Bronchial epithelial cell (primary cell): ENCODE results near the gene SERTAD2. TPM values are rescaled to one million over a fixed set of nuclear protein-coding genes. Genes with fewer than 3 reads are reported as not detected.
A peak's percentile ranks its signal among the peaks of the same experiment; 100 is the strongest.

Experiments
- DNase-seq: peaks from one replicate; pipeline ENCODE4 v3.0.0-alpha.2; 2010; ENCODE audit warnings: low read depth
- FAIRE-seq: peaks from 2 replicates; lab custom pipeline; 2011; peaks lifted over from hg19 to GRCh38; lab: Jason Lieb, UNC
- H3K27me3 ChIP-seq: 2 replicates; pipeline ENCODE4 v1.5.1; 2011; ENCODE audit warnings: low read length; ENCODE audit not compliant: control insufficient read depth, insufficient read depth
- H3K36me3 ChIP-seq: 2 replicates; pipeline ENCODE4 v1.5.1; 2011; ENCODE audit warnings: low read length; ENCODE audit not compliant: control insufficient read depth, insufficient read depth
- H3K4me3 ChIP-seq: 2 replicates; pipeline ENCODE4 v1.5.1; 2011; ENCODE audit warnings: mild to moderate bottlenecking, low read depth, low read length, control low read depth
- total RNA-seq: library from RNA; depleted of rRNA; stranded (reverse); fragments of >200 nt; gene quantifications from 2 replicates; pipeline ENCODE4 v1.2.1, GENCODE V29; 2014
- TF ChIP-seq, protein P1 (sequence below): IDR thresholded peaks from 2 replicates; pipeline ENCODE4 v1.5.1; 2011; ENCODE audit warnings: mild to moderate bottlenecking, moderate library complexity, low read length, control low read depth, inconsistent platforms; ENCODE audit not compliant: insufficient read depth, severe bottlenecking

SERTAD2 gene
- total RNA-seq, 1 donor from 2014 or later = 4.2 TPM

DNA sequence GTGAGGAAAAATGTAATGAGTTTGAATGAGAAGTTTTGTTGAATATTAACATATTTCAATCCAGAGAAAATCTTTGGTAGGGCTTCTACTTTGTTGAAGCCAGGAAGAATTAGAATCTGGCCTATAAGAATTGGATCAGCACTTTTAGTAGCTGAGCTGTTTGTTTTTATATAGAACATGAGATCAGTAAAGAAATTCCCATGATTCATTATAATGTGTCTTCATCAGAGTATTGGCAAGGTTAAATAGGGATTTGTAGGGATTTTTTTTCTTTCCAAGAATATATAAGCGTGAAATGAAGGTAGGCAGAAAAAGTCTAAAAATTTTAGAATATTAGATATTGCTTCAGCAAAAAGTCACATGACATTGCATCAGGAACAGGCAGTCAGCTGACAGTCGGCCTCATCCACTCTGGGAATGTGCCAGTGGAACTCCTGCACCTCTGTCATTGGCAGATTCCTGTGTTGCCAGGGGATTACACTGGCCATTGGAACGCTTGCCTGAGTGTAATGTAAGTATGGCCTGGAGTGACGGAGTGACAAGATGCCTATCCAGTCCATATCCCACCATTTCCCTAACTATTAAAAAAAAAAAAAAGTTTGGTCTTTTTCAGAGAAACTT lies 60.6 kb downstream of the SERTAD2 start:
- Histone ChIP-seq H3K4me3 (no peak overlapping the region), H3K27me3 (no peaks in the 10 kb centered on the region), H3K36me3 (peaks cover 2% of the 10 kb centered on the region)
- TF ChIP-seq, protein P1, sequence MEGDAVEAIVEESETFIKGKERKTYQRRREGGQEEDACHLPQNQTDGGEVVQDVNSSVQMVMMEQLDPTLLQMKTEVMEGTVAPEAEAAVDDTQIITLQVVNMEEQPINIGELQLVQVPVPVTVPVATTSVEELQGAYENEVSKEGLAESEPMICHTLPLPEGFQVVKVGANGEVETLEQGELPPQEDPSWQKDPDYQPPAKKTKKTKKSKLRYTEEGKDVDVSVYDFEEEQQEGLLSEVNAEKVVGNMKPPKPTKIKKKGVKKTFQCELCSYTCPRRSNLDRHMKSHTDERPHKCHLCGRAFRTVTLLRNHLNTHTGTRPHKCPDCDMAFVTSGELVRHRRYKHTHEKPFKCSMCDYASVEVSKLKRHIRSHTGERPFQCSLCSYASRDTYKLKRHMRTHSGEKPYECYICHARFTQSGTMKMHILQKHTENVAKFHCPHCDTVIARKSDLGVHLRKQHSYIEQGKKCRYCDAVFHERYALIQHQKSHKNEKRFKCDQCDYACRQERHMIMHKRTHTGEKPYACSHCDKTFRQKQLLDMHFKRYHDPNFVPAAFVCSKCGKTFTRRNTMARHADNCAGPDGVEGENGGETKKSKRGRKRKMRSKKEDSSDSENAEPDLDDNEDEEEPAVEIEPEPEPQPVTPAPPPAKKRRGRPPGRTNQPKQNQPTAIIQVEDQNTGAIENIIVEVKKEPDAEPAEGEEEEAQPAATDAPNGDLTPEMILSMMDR = no peak
- FAIRE-seq (no peak), DNase-seq (no peak)

DNA sequence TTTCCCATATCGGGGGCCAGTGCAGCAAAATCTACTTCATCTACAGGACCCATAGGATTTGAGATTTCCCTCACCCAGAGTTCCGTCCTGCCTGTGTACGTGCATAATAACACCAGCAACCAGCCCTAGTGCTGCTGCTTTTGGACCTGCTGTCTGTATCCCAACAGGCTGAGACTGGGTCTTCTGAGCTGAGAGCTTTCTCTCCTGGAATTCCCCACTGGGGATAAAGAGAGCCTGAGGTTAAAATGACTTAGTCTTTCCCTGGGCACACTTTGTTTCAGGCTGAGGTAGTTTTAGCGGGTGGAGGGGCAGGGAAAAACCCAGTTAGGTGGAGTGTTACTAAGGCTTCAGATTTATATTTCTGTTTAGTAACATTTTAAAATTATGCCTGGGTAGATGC lies 62.5 kb downstream of the SERTAD2 start:
- TF ChIP-seq, protein P1 = no peak
- FAIRE-seq = no peak
- DNase-seq = no peak
- Histone ChIP-seq H3K36me3 (peaks cover 2% of the 10 kb centered on the region), H3K4me3 (no peak overlapping the region), H3K27me3 (no peaks in the 10 kb centered on the region)

DNA sequence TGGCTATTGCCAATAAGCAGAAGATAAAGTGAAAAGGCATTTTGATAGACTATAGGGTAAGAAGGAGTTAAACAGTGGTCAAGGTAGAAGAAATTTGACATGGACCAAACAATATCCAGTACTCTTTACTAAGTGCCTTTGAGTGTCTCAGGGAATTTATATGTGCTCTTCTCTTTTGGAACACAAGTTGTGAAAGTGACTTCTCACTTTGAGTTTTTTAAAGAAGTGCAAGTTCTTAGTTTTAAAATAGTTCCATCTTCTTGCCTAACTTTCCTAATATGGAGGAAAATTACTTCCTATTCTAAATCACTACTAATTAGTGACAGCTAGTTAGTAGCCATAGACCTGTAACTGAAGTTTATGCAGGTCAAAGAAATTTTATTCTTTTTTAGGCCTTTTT lies 66.2 kb downstream of the SERTAD2 start:
- TF ChIP-seq, protein P1 = no peak
- Histone ChIP-seq H3K4me3 (no peak overlapping the region), H3K36me3 (peaks cover 2% of the 10 kb centered on the region), H3K27me3 (no peaks in the 10 kb centered on the region)
- no peak for DNase-seq
- no peak for FAIRE-seq

DNA sequence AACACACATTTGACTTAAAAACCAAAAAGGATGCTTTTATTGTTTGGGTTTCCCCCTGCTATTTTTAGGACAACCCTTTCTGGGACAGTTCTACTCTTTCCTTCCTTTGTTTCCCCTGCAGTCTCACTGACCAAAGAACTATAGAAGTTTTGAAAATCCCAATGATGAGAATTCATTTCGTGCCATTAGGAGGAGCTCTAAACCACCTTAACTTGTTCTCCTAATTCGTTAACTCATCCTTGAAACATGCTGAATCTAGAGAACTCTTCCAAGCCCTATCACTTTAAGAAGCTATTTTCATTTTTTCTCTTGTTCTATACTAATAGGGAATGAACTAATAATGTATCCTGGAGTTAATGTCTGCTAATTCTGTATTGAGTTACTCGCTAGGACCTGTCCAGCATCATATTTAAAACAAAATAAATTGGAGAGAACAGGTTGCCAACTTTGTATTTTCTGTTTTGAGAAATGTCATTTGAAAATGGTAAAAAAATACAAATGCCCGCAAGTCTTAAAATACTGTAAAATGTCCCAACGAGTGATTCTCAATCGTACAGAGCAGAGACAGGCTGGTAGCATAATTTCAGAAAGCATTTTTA lies 66.7 kb downstream of the SERTAD2 start:
- no peak for FAIRE-seq
- no peaks in the 10 kb centered on the region for H3K27me3 ChIP-seq
- H3K36me3 ChIP-seq = peaks cover 2% of the 10 kb centered on the region
- DNase-seq = peak; percentile 64
- no peak overlapping the region for H3K4me3 ChIP-seq
- TF ChIP-seq, protein P1 = peak; percentile 62

DNA sequence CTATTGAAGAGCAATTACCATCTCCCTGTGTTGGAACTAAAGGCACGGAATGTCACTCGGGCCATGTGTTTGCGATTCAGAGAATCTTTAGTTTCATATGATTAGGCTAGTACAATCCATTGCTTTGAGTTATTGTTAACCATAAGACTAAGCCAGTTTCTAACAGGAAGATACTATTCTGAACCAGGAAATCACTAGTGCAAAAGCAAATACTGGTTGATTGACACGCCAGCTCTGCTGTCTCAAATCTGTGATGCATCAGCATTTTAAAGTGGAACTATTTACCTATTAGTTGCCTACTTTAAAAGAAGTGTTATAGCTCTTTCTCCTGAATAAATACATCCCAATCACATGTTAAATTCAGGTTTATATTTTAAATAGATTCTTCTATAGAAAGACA lies 67.7 kb downstream of the SERTAD2 start:
- TF ChIP-seq, protein P1 = no peak
- Histone ChIP-seq H3K27me3 (no peaks in the 10 kb centered on the region), H3K4me3 (no peak overlapping the region), H3K36me3 (no peaks in the 10 kb centered on the region)
- no peak for FAIRE-seq
- no peak for DNase-seq
